ENCODE results near the gene EPHB2. TPM values are rescaled to one million over a fixed set of nuclear protein-coding genes. Genes with fewer than 3 reads are reported as not detected.

The EPHB2 gene
- total RNA-seq, 3 donors from 2014 or later = 22.7 to 76.7 (median 70.8) TPM

- DNase-seq (peak in 1 of 3 donors; percentile 11), ATAC-seq (no peak)
- H3K36me3 ChIP-seq (ENCODE audit: low read depth) = no peaks in the 10 kb centered on the region
- TF ChIP-seq, protein P1, sequence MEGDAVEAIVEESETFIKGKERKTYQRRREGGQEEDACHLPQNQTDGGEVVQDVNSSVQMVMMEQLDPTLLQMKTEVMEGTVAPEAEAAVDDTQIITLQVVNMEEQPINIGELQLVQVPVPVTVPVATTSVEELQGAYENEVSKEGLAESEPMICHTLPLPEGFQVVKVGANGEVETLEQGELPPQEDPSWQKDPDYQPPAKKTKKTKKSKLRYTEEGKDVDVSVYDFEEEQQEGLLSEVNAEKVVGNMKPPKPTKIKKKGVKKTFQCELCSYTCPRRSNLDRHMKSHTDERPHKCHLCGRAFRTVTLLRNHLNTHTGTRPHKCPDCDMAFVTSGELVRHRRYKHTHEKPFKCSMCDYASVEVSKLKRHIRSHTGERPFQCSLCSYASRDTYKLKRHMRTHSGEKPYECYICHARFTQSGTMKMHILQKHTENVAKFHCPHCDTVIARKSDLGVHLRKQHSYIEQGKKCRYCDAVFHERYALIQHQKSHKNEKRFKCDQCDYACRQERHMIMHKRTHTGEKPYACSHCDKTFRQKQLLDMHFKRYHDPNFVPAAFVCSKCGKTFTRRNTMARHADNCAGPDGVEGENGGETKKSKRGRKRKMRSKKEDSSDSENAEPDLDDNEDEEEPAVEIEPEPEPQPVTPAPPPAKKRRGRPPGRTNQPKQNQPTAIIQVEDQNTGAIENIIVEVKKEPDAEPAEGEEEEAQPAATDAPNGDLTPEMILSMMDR (IDR thresholded peaks at IDR 0.05) = no peak
- intact Hi-C loops (cut with DNase I, micrococcal nuclease) = no loop called here
- H3K4me3 ChIP-seq = no peak overlapping the region
- no peaks in the 10 kb centered on the region for H3K4me1 ChIP-seq (ENCODE audit: low read depth)
- no peaks in the 10 kb centered on the region for H3K9me3 ChIP-seq
These were observed 101.6 kb downstream of the EPHB2 start for GRCh38 chr1:22812092-22812880.

DNA sequence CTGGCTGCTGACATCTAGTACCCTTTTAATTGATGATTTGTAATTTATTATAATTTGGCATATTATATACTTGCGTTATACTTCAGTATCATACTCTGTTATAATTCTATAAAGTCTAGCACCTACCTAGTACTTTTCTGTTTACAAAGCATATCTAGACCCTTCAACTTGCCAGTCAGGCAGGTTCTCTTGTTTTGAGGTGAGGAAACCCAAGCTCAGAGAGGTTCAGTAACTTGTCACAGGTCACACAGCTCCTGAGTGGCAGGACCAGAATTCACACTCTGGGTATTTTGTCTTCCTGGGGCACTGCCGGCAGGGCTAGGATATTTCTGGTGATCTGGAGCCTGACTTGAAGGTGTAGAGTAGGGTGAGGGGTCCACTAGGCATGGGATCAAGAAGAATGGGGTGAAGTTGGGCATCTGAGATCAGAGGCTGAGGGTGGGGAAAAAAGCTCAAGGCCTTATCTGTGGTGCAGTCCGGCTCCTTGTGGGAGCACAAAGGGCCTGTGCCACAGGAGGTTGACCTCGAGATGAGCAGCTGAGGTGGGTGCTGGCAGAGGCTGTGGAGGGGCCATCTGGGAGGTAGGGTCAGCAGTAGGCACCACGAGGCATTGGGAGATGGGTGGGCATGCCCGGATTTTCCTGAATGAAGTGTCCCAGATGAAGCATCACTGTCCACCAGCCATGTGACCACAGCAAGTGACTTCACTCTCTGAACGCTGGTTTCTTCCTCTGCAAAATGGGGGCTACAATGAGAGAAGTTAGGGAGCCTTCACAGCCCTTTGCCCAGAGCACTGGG is 102.6 kb downstream of the EPHB2 start:
- H3K36me3 ChIP-seq (ENCODE audit: low read depth) = no peaks in the 10 kb centered on the region
- H3K4me3 ChIP-seq = no peak overlapping the region
- H3K4me1 ChIP-seq (ENCODE audit: low read depth) = no peaks in the 10 kb centered on the region
- peak in 1 of 3 donors; percentile 10 for DNase-seq
- TF ChIP-seq, protein P1 (IDR thresholded peaks at IDR 0.05) = no peak
- intact Hi-C loops (cut with DNase I, micrococcal nuclease) = no loop called here
- no peak for ATAC-seq
- H3K9me3 ChIP-seq = no peaks in the 10 kb centered on the region

DNA sequence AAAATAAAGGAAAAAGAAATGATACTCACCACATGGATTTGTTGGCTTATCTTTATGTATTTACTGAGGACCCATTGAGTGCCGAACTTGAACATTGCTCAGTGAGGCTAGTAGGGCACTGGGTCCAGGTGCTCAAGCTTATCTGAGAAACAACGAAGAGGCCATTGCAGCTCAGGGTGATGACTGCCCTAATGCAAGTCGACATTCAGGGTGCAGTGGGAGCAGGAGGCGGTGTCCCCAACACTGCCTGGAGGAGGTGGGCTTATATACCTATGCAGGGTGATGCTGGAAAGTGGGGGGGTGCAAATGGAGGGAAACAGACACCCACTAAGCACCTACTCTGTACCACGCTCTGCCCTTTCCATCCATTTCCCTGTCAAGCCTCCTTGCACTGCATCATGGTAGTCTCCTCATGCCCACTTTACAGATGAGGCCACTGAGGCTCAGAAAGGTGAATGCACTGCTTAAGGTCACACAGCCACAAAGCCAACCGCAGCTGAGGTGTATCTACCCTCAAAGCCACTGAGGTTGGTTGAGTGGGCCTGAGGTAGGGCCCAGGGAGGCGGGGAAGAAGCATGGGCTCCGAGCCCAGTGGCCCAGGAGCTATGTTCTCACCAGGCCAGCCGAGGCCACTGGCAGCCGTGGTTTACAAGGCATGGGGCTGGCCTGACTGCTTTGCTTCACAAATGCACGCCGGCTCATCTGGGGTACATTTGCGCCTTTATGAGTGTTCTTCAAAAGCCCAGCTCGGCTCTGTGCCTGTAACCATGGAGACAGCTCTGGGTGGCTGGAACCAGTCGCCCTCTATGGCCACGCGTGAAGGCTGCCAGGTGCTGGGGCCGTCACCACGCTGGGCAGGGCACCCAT is 103.8 kb downstream of the EPHB2 start:
- DNase-seq (peak; percentile 43 to 65 (median 48)), ATAC-seq (peak; percentile 32)
- intact Hi-C loops (cut with DNase I, micrococcal nuclease) = no loop called here
- Histone ChIP-seq H3K4me3 (no peak overlapping the region), H3K9me3 (no peaks in the 10 kb centered on the region), H3K4me1 (ENCODE audit: low read depth) (no peaks in the 10 kb centered on the region), H3K36me3 (ENCODE audit: low read depth) (no peaks in the 10 kb centered on the region)
- TF ChIP-seq, protein P1 (IDR thresholded peaks at IDR 0.05) = no peak

- intact Hi-C loops (cut with DNase I, micrococcal nuclease) = no loop called here
- Histone ChIP-seq H3K4me3 (no peak overlapping the region), H3K9me3 (no peaks in the 10 kb centered on the region), H3K36me3 (ENCODE audit: low read depth) (no peaks in the 10 kb centered on the region), H3K4me1 (ENCODE audit: low read depth) (no peaks in the 10 kb centered on the region)
- DNase-seq = no peak
- ATAC-seq = no peak
- TF ChIP-seq, protein P1 (IDR thresholded peaks at IDR 0.05) = no peak
These were observed 104.4 kb downstream of the EPHB2 start for GRCh38 chr1:22815043-22815365.

DNA sequence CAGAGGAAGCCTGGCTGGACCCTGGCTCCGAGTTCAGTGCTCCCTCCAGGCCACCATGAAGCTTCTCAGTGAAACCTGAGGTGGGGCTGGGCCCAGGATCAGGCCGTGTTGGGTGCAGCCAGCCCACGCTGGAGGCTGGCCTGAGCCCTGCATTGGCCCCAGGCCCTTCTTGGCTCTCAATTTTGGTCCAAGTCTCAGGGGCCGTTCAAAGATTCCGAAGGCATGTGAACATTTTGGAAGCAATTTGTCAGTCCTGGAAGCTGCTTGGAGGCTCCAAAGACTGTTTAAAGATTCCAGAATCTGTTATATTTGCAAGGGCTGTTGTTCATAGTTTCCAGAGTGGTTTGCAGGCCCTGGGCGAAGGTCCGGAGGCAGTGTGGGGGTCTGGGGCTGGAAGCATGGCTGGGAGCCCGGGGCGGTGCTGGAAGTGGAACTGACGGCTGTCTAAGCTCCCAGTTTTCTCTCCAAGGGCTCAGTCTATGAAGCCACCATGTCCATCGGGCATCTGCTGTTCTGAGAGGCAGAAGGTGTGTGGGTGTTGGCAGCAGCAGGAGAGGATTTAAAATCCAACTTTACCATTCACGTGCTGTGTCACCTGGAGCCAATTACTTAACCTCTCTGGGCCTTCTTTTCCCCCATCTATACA is 104.9 kb downstream of the EPHB2 start:
- intact Hi-C loops (cut with DNase I, micrococcal nuclease) = no loop called here
- Histone ChIP-seq H3K36me3 (ENCODE audit: low read depth) (no peaks in the 10 kb centered on the region), H3K4me3 (no peak overlapping the region), H3K4me1 (ENCODE audit: low read depth) (no peaks in the 10 kb centered on the region), H3K9me3 (no peaks in the 10 kb centered on the region)
- TF ChIP-seq, protein P1 (IDR thresholded peaks at IDR 0.05) = no peak
- no peak for ATAC-seq
- DNase-seq = peak in 1 of 3 donors; percentile 17
